Measurements from ENCODE around the gene KLHL8.

The KLHL8 gene

DNA sequence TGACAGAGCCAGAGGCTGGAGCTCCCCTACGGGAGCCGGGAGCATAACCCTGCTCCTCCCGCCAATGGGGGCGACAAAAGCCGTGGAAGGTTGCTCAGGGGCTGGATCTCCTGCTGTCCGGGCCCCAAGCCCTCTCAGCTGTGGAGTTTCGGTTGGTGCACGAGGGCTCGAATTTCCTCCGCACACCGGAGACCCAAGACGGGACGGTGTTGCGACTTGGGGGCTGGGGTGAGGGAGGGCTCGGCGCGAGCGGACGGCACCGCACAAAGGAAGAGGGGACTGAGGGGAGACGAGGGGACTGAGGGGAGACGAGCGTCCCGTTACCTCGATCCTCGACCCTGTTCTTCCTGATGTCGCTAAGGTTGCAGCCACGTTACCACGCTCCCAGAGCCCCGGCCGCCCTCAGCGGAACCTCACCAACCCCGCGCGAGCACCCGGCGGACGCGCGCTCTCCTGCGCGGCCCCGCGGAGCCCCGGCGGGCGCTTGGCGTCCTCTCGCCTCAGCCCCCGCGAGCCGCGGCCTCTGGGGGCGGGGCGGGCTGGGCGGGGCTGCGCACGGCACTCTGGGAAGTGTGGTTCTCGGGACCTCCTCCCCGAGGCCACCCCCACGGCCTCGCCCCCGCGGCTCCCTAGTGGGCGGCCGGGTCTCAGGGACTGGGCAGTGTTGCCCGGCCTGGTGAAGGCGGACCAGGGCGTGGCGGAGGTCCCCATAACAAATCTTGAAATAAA is at the start of gene KLHL8:
Gene KLHL8 (minus strand): TSS at position 525 of the 729 bp plus-strand sequence. CDS start 25,079 bp downstream, outside the sequence.
- in situ Hi-C loops (cut with HindIII; ENCODE audit: low sequenced_read_pairs), result no loop called here

DNA sequence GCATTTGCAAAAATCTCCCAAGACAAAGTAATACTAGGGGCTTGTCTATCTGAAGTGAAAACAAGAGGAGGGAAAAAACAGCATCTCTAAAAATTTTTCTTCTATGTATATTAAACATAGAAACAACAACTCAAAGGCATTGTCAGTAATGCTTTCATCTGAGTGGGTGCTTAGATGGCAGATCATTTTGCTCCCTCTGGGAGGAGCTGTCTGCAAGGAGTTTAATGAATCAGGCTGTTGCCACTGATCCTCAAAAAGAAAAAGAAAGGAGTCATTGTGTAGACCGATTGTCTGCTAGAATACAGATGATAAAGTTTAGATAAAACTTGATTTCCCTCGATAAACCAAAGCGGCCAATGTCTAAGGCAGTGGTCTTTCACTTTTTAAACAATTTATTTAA is 49.7 kb upstream of the KLHL8 start:
- in situ Hi-C loops (cut with HindIII; ENCODE audit: low sequenced_read_pairs), result no loop called here

DNA sequence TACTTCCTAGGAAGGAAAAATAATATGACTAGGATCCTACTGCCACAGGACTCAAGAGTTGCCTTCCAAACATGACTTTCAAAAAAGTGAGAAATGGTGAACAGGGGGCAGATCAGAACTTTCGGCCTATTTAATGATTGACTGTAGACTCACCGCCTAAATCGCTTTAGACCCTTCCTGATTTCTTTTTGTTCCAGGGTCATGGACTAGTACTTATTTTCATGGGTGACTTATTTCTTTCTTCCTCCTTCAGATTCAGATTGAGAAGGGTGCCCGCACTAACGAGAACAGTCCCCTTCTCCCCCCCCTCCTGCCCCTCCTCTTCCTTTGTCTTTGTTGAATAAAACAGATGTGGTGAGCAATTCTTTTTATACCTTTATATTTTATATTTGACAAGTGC is 48.0 kb upstream of the KLHL8 start:
- in situ Hi-C loops (cut with HindIII; ENCODE audit: low sequenced_read_pairs), result no loop called here

DNA sequence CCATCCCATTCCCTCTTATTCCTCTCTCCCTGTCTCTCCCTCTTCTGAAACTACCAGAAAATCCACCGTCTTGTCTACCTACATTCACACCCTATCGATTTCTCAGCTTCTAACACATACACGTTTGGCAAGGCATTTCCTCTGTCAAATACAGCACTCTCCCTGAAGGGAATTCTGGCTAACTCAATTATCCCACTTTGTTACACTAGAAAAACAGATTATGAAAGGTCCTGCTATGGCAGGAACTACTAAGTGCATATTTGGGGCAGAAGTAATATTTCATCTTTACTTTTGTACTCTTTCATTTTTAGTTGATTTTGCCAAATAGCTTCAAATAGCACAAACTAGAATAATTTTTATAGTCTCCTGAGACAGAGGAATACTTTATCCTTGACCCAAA is 46.6 kb upstream of the KLHL8 start:
- in situ Hi-C loops (cut with HindIII; ENCODE audit: low sequenced_read_pairs), result no loop called here

DNA sequence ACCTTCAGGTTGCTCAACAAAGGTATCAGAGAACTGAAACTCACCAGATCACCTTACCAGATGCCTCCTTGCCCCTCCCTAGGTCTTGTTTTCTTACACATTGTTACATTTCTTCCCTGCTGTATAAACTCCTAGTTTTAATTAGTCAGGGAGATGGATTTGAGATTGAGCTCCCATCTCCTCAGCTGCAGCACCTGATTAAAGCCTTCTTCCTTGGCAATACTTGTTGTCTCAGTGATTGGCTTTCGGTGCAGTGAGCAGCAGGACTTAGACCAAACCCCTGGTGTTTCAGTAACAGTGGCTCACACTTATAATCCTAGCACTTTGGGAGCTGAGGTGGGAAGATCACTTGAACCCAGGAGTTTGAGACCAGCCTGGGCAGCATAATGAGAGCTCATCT is 42.5 kb upstream of the KLHL8 start:
- in situ Hi-C loops (cut with HindIII; ENCODE audit: low sequenced_read_pairs), result no loop called here

DNA sequence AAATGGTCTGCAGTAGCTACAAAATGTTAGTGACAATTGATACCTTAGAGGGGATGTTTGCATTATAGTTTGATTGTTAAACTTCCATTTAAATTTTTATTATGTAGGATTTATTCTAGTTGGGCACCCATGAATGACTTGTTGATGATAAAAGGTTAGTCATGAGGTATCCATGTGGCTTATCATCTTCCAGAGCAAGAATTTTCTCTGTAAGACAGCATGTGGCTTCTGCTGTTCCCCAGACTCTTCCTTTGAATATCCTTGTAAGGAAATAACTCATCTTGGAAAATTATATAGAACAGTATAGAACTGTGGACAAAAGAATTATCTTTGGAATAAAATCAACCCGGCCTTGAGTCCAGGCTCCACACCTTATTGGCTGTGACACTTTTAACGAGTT is 40.1 kb upstream of the KLHL8 start:
- in situ Hi-C loops (cut with HindIII; ENCODE audit: low sequenced_read_pairs), result no loop called here

DNA sequence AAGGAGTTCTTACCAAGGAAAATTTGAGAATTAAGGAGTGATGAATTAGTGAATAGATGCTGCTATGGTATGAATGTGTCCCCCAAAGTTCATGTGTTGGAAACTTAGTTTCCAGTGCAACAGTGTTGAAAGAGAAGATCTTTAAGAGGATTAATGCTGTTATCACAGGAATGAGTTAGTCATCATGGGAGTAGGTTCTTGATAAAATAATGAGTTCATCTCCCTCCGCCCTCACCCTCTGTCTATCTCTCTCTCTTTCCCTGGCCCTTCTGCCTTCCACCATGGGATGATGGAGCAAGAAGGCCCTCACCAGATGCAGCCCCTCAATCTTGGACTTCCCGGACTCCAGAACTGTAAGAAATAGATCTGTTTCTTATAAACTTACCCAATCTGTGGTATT is 38.3 kb upstream of the KLHL8 start:
- in situ Hi-C loops (cut with HindIII; ENCODE audit: low sequenced_read_pairs), result no loop called here

DNA sequence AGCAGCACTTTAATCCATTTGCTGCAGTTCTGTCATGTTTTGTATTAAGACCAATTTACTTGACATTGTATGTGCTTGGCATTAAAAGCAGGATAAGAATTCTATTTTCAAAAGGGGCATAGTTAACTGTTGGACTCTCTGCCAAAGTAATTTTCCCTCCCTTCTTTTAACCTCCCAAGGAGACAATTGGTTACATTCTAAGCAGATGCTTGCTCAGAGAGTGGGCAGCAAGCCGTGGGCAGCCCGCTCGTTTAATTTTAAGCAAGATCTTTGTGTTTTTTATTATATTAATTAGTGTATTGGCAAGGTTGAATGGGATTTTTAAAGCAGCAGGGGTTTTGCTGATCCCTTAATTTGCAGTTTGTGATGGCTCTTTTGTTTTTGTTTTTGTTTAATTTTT is 37.1 kb upstream of the KLHL8 start:
- in situ Hi-C loops (cut with HindIII; ENCODE audit: low sequenced_read_pairs), result no loop called here

DNA sequence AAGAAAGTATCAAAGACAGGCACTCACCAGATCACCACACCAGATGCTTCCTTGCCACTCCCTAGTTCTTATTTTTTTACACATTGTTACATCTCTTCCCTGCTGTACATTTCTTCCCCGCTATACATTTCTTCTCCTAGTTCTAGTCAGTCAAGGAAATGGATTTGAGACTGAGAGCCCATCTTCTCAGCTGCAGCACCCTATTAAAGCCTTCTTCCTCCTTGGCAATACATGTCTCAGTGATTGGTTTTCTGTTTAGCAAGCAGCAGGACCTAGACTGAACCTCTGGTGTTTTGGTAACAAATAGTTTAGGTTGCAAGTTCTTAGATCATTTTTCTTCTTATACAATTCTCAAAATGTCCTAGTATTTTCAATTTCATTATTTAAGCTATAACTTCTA is 35.3 kb upstream of the KLHL8 start:
- in situ Hi-C loops (cut with HindIII; ENCODE audit: low sequenced_read_pairs), result no loop called here

DNA sequence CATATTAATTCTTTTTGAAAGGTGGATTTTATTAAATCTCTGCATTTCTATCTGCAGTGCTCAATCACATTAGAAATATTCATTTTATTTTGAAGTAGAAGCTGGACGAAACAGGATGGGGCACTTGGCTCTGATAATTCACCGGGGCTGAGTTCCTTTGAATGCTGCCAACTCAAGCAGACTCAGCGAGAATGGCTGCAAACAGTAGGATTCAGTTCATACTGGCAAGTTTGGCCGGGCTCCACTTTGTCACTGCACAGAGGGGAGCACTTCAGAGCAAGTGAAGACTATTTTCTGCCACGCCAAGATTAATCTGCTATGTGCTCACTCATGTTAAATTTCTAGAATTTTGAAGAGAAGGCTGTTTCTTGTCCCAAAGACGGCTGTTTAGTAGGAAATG is 30.7 kb upstream of the KLHL8 start:
- in situ Hi-C loops (cut with HindIII; ENCODE audit: low sequenced_read_pairs), result no loop called here

DNA sequence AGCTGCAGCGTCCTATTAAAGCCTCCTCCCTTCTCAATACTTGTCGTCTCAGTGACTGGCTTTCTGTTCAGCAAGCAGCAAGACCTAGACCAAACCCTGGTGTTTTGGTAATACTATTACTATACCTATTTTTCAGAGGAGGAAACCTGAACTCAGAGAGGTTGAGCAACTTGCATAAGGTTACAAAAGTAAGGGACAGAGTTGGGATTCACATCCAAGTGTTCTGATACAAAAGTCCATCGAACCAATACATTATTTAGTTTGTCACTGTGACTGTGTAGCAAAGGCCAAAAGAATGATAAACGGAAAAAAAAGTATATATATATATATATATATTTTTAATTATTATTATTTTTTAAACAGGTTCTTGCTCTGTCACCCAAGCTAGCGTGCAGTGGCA is 29.9 kb upstream of the KLHL8 start:
- in situ Hi-C loops (cut with HindIII; ENCODE audit: low sequenced_read_pairs), result no loop called here

DNA sequence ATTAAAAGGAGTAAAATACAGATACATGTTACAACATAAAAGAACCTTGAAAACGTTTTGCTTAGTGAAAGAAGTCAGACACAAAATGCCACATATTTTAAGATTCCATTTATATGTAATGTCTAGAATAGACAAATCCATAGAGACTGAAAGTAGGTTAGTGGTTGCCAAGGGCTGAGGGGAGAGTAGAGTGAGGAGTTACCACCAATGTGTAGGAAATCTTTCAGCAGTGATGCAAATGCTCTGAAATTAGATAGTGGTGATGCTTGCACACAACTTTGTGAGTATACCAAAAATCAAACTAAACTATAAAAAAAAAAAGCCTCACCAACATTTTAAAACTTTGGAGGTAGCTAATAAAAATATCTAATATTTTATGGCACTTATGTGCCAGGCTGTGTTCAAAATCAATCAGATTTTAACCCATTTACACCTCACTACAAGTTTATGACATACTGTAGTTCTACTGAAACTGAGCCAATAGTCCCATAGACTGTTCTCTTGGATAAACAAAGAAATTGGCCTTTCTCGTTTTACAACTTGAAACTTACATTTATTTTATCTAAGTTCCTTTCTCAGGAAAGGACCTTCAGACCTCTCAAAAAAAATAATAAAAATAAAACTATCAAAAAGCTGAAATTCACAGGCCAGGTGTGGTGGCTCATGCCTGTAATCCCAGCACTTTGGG is 29.1 kb upstream of the KLHL8 start:
- in situ Hi-C loops (cut with HindIII; ENCODE audit: low sequenced_read_pairs), result no loop called here

DNA sequence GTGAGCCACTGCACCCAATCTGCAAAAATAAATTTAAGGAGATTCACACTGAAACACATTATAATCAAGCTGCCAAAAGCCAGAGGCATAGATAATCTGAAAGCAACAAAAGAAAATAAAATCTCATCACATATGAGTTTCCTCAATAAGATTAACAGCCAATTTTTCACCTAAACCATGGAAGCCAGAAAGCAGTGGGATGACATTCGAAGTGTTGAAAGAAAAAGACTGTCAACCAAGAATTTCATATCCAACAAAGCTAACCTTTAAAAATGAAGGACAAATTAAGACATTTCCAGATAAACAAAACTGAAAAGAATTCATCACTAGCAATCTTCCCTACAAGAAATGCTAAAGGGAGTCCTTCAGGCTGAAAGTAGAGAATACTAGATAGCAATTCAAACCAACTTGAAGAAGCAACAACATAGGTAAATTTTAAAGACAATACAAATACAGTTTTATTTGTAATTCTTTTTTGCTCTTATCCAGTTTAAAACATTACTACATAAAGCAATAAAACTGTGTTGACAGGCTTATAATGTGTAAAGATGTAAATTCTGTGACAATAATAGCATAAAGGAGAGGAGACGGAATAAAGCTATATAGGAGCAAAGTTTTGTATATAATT is 23.1 kb upstream of the KLHL8 start:
- in situ Hi-C loops (cut with HindIII; ENCODE audit: low sequenced_read_pairs), result no loop called here

DNA sequence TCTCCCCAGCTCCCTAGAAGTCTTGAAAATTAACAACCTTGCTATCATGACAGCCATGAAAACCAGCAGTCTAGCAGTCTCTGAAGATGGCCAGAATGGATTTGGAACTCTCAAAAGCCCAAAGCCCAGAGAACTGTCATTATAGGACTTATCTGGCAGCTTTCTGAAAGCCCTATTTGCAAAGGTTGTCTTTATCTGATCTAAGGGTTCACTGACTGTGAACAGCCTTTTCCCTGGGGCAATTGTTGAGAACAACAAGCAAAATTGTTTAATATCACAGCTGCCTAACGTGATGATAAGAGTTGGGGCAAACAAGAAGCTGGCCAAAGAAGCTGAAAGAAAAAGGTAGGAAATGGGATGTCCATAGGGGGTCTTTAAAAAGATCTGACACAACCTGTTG is 20.9 kb upstream of the KLHL8 start:
- in situ Hi-C loops (cut with HindIII; ENCODE audit: low sequenced_read_pairs), result no loop called here

DNA sequence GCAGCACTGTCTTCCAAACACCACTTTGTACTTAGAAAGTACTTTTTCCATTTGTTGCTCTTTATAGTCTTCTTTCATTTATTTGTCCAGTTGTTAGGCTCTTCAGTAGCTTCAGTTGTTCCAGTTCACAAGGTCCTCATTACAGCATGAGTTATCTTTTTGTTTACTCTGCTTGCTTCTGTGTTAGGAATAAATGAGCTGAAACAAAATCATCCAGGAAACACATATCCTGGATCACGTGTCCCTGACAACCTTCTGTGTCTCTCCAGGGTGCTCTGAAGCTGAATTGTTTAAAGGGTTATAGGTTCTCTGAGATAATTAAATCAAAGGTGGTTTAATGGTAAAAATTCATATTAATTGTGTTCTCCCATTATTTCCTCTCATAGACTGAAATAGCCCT is 19.9 kb upstream of the KLHL8 start:
- in situ Hi-C loops (cut with HindIII; ENCODE audit: low sequenced_read_pairs), result no loop called here

DNA sequence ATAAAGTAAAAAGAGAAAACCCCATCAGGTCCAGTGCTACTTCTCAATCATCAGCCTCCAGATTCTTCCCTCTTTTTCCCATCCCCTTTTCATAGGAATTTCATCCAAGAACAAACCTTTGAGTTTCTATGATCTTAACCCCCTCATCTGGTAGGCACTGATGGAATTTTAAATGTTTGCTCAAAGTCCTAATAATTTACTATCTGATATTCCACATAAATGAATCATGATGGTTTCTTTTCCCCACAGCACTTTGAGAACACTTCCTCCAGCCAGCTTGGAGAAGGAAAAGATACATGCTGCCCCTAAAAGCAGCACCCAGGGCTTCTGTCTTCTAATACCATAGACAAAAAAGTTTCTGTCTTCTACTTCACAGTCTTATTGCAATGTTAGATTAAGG is 19.4 kb upstream of the KLHL8 start:
- in situ Hi-C loops (cut with HindIII; ENCODE audit: low sequenced_read_pairs), result no loop called here

DNA sequence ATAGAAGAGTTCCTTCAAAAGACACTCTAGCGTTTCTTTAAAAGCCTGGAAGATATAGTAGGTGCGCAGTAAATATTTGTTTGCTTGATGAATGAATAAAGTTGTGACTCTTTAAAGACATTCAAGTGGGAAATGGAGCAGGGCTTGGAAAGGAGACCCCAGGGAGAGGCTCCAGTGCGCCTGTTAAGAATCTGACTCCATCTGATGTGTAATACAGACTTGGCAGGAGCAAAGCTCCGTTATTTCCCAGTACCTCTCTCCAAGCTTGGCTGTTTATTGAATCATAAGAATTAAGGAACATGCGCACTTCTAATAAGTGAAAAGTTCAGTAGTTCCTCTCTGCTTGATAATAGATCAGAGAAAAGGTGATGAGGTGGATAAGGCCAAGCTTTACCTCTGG is 18.8 kb upstream of the KLHL8 start:
- in situ Hi-C loops (cut with HindIII; ENCODE audit: low sequenced_read_pairs), result no loop called here

DNA sequence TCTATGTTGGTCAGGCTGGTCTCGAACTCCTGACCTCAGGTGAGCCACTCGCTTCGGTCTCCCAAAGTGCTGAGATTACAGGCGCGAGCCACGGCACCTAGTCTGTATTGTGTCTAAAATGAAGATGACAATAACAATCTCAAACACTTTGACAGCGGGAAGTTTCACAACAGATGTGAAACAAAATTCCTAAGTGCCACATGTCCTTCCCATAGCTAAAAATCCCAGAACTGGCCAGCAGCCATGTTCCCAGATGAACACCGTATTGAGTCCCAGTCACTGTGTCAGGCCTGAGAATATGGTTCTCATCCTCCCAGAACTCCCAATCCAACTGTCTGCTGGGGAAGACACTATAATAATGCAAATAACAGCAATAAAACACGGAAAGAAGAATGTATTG is 16.4 kb upstream of the KLHL8 start:
- in situ Hi-C loops (cut with HindIII; ENCODE audit: low sequenced_read_pairs), result no loop called here

DNA sequence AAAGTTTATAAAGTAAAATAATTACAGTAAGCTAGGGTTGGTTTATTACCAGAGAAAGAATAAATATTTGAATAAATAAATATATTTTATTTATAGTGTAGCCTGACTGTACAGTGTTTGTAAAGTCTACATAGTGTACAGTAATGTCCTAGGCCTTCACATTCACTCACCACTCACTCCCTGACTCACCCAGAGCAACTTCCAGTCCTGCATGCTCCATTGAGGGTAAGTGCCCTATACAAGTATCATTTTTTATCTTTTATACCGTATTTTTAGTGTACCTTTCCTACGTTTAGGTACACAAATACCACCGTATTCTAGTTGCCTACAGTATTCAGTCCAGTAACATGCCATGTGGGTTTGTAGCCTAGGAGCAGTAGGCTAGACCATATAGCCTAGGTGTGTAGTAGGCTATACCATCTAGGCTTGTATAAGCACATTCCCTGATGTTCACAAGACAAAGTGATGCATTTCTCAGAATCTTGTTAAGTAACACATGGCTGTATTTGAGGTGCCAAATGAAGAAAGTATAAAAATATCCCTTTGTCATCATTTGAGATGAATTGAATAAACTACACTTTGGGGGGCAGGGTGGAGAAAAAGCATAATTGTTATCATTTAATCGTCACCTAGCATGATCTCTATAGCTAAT is 14.7 kb upstream of the KLHL8 start:
- in situ Hi-C loops (cut with HindIII; ENCODE audit: low sequenced_read_pairs), result no loop called here

DNA sequence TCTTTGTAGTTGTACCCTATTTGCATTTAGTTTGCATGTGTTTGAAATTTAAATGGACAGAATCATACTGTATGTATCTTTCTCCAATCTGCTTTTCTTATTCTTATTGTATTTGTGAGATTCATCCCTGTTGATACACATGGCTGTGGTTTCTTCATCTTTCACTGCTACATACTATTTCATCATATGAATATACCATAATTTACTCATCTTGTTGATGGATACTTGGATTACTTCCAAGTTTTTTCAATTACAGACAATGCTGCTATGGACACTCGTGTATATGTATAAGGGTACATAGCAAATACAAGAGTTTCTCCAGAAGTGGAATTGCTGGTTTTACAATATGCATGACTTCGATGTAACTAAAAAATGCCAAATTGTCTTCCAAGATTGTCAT is 11.8 kb upstream of the KLHL8 start:
- in situ Hi-C loops (cut with HindIII; ENCODE audit: low sequenced_read_pairs), result no loop called here

DNA sequence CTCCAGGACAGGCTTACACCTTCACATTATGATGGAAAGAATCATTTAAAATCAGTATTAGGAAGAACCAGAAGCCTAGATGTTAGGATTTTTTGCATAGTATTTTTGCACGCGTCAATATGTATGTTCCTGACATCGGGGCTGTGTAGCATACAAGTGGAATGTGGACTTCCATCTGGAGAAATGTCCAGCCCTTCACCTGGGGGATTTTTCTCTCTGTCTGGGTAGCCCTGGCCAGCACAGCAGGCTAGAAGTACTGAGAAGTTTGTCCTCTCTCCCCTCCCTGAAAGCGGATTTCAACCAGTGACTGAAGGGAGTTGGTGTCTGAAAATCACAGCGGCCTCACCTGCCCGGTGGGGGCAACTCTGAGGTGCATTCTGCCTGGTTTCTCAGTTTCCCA is 10.4 kb upstream of the KLHL8 start:
- in situ Hi-C loops (cut with HindIII; ENCODE audit: low sequenced_read_pairs), result no loop called here

DNA sequence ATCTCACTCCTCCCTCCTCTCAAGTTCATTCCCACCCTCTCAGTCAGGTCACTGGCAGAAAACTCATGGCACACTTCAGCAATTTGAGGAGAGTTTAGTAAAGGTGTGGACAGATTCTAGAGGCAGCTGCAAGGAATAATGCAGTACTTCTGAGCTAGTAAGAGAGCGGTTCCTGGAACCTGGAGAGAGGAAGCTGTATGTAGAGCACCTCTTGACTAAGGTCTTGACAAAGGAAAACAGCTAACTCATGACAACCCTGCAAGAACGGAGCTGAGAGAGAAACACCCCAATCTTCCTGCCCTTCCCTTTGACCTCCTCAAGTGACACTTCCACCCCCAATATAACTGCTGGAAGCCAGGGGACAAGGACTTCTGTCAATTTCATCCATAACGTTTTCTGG is 9.6 kb upstream of the KLHL8 start:
- in situ Hi-C loops (cut with HindIII; ENCODE audit: low sequenced_read_pairs), result no loop called here
